ENCODE data around the gene LRCH3.

- no peak for TF ChIP-seq SUZ12 (IDR thresholded peaks at IDR 0.05)
- TF ChIP-seq SP1 (IDR thresholded peaks at IDR 0.05): no peak
- TF ChIP-seq NFRKB (IDR thresholded peaks at IDR 0.05): no peak
- no peak for TF ChIP-seq BHLHE40 (IDR thresholded peaks at IDR 0.05; ENCODE audit: borderline replicate concordance)
- TF ChIP-seq FOXA1 (IDR thresholded peaks at IDR 0.05): no peak
- no peak for TF ChIP-seq LEF1 (IDR thresholded peaks at IDR 0.05; ENCODE audit: borderline replicate concordance)
- TF ChIP-seq L3MBTL2 (conservative IDR thresholded peaks at IDR 0.05): no peak
These were observed 55.4 kb downstream of the LRCH3 start for GRCh38 chr3:197846491-197846890.
